Measurements from ENCODE around the gene OIP5. TPM values are rescaled to one million over a fixed set of nuclear protein-coding genes. Genes with fewer than 3 reads are reported as not detected.
A peak's percentile ranks its signal among the peaks of the same experiment; 100 is the strongest.

The OIP5 gene
- total and polyA plus RNA-seq, 2 of the 13 experiments (the other 11 are each of a cell fraction or from before 2014, with no cell fraction given): 10.7 to 38.0 TPM

- no peak for TF ChIP-seq RFX5 (IDR thresholded peaks at IDR 0.05; ENCODE audit: low read depth, low read length)
- no peak for TF ChIP-seq BHLHE40 (IDR thresholded peaks at IDR 0.05; ENCODE audit: low read length)
- TF ChIP-seq, protein P1, sequence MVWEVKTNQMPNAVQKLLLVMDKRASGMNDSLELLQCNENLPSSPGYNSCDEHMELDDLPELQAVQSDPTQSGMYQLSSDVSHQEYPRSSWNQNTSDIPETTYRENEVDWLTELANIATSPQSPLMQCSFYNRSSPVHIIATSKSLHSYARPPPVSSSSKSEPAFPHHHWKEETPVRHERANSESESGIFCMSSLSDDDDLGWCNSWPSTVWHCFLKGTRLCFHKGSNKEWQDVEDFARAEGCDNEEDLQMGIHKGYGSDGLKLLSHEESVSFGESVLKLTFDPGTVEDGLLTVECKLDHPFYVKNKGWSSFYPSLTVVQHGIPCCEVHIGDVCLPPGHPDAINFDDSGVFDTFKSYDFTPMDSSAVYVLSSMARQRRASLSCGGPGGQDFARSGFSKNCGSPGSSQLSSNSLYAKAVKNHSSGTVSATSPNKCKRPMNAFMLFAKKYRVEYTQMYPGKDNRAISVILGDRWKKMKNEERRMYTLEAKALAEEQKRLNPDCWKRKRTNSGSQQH (CRISPR knock-in tag; IDR thresholded peaks at IDR 0.05; ENCODE audit: low read depth): 0 out of 2 replicates have a peak, but pooled peaks have one; percentile 38
- peak; percentile 50 for TF ChIP-seq XRCC5 (optimal IDR thresholded peaks at IDR 0.05; ENCODE audit: low read length)
- TF ChIP-seq ZNF572 (CRISPR knock-in tag; IDR thresholded peaks at IDR 0.05): 0 out of 2 replicates have a peak, but pooled peaks have one; percentile 46
- no peak for TF ChIP-seq ZZZ3 (CRISPR knock-in tag; IDR thresholded peaks at IDR 0.05; ENCODE audit: borderline replicate concordance)
- TF ChIP-seq ARNT2 (CRISPR knock-in tag; IDR thresholded peaks at IDR 0.05; ENCODE audit: low read depth): no peak
- no peak for TF ChIP-seq ZKSCAN1 (IDR thresholded peaks at IDR 0.05; ENCODE audit: low read length)
- TF ChIP-seq ZFP41 (CRISPR knock-in tag; IDR thresholded peaks at IDR 0.05; ENCODE audit: borderline replicate concordance): 0 out of 2 replicates have a peak, but pooled peaks have one; percentile 50
- peak; percentile 68; the same call in 1 of the 2 replicates for TF ChIP-seq GMEB1 (CRISPR knock-in tag; IDR thresholded peaks at IDR 0.05; ENCODE audit: borderline replicate concordance)
- no peak for TF ChIP-seq ELK4 (CRISPR knock-in tag; IDR thresholded peaks at IDR 0.05; ENCODE audit: borderline replicate concordance)
- no peak for TF ChIP-seq RXRB (CRISPR knock-in tag; IDR thresholded peaks at IDR 0.05; ENCODE audit: borderline replicate concordance)
- TF ChIP-seq ZSCAN20 (CRISPR knock-in tag; IDR thresholded peaks at IDR 0.05; ENCODE audit: borderline replicate concordance): no peak
- TF ChIP-seq ZNF546 (CRISPR knock-in tag; conservative IDR thresholded peaks at IDR 0.05): no peak
- TF ChIP-seq ZNF292 (CRISPR knock-in tag; IDR thresholded peaks at IDR 0.05; ENCODE audit: borderline replicate concordance, low read depth): no peak
- peak; percentile 86 for TF ChIP-seq SP2 (CRISPR knock-in tag; IDR thresholded peaks at IDR 0.05)
- peak; percentile 84 for TF ChIP-seq ZNF687 (CRISPR knock-in tag; IDR thresholded peaks at IDR 0.05)
- no peak for TF ChIP-seq ZNF34 (CRISPR knock-in tag; IDR thresholded peaks at IDR 0.05; ENCODE audit: borderline replicate concordance)
- TF ChIP-seq ZNF83 (CRISPR knock-in tag; IDR thresholded peaks at IDR 0.05; ENCODE audit: borderline replicate concordance): peak; percentile 72; the same call in 1 of the 2 replicates
- TF ChIP-seq NR2C2 (CRISPR knock-in tag; IDR thresholded peaks at IDR 0.05; ENCODE audit: borderline replicate concordance): no peak; the same call in 1 of the 2 replicates
These were observed at the start of gene OIP5, which contains the start of gene NUSAP1 (continued) for GRCh38 chr15:41332194-41333025.
